ENCODE results near the gene GSG1L2.

GRCh38 chr17:9776911-9777310 is 45.0 kb downstream of the GSG1L2 start:
- TF ChIP-seq EZH2 (IDR thresholded peaks at IDR 0.05; ENCODE audit: borderline replicate concordance, low read depth, low read length, severe bottlenecking): no peak
- TF ChIP-seq CTCF (IDR thresholded peaks at IDR 0.05; ENCODE audit: extremely low read depth in 1 of 2, insufficient read depth in 1 of 2, low read depth in 1 of 2, low read length in 2 of 2): no peak
- TF ChIP-seq MYC (IDR thresholded peaks at IDR 0.05; ENCODE audit: low read depth, low read length): no peak
- no peak for TF ChIP-seq POLR2AphosphoS5 (IDR thresholded peaks at IDR 0.05; ENCODE audit: insufficient read depth, low read depth, low read length)
- no peak for TF ChIP-seq FOS (IDR thresholded peaks at IDR 0.05; ENCODE audit: borderline replicate concordance, insufficient read depth, low read length)
- no peak for TF ChIP-seq POLR2A (IDR thresholded peaks at IDR 0.05; ENCODE audit: low read depth, low read length)
